WERI-Rb-1 (cell line): ENCODE results near the gene LRRC8E.

Experiments used
- DNase-seq: peaks from one replicate; pipeline ENCODE4 v3.0.0-alpha.2; 2020
- H3K27ac ChIP-seq: fragments of 250-450 bp; sonication (Bioruptor Pico); 2 replicates; pipeline ENCODE4 v1.5.1; 2020; ENCODE audit warnings: mild to moderate bottlenecking, moderate library complexity
- H3K27me3 ChIP-seq: fragments of 250-450 bp; sonication (Bioruptor Pico); 2 replicates; pipeline ENCODE4 v1.5.1; 2021; ENCODE audit warnings: mild to moderate bottlenecking, low read depth, moderate library complexity; ENCODE audit not compliant: insufficient read depth, severe bottlenecking
- H3K36me3 ChIP-seq: fragments of 250-450 bp; sonication (Bioruptor Pico); 2 replicates; pipeline ENCODE4 v1.5.1; 2020; ENCODE audit warnings: mild to moderate bottlenecking, moderate library complexity
- H3K4me3 ChIP-seq: 2 replicates; pipeline ENCODE4 v1.5.1; 2011; ENCODE audit warnings: low read depth, mild to moderate bottlenecking, control low read depth, low read length
- H3K9me3 ChIP-seq: fragments of 250-450 bp; sonication (Bioruptor Pico); 2 replicates; pipeline ENCODE4 v1.5.1; 2021; ENCODE audit warnings: mild to moderate bottlenecking, moderate library complexity; ENCODE audit not compliant: severe bottlenecking
- CTCF ChIP-seq: IDR thresholded peaks from 2 replicates; pipeline ENCODE4 v1.5.1; 2011; ENCODE audit warnings: low read depth, mild to moderate bottlenecking, control low read depth, inconsistent platforms, low read length

The LRRC8E gene

GRCh38 chr19:7843521-7843920 lies 44.8 kb upstream of the LRRC8E start:
- TF ChIP-seq CTCF, result no peak
- Histone ChIP-seq H3K27ac (no peak overlapping the region), H3K9me3 (peaks cover 2% of the 10 kb centered on the region), H3K36me3 (no peaks in the 10 kb centered on the region), H3K4me3 (no peak overlapping the region), H3K27me3 (no peaks in the 10 kb centered on the region)
- DNase-seq, result no peak

GRCh38 chr19:7844405-7844804 lies 43.9 kb upstream of the LRRC8E start:
- no peak for DNase-seq
- Histone ChIP-seq H3K27me3 (no peaks in the 10 kb centered on the region), H3K4me3 (no peak overlapping the region), H3K36me3 (no peaks in the 10 kb centered on the region), H3K27ac (no peak overlapping the region), H3K9me3 (peaks cover 2% of the 10 kb centered on the region)
- no peak for TF ChIP-seq CTCF

GRCh38 chr19:7844951-7845350 lies 43.4 kb upstream of the LRRC8E start:
- Histone ChIP-seq H3K27me3 (no peaks in the 10 kb centered on the region), H3K36me3 (no peaks in the 10 kb centered on the region), H3K9me3 (peaks cover 2% of the 10 kb centered on the region), H3K27ac (no peak overlapping the region), H3K4me3 (no peak overlapping the region)
- DNase-seq, result no peak
- no peak for TF ChIP-seq CTCF

GRCh38 chr19:7845390-7846154 lies 42.7 kb upstream of the LRRC8E start:
- Histone ChIP-seq H3K27me3 (no peaks in the 10 kb centered on the region), H3K27ac (no peak overlapping the region), H3K9me3 (peaks cover 2% of the 10 kb centered on the region), H3K4me3 (no peak overlapping the region), H3K36me3 (no peaks in the 10 kb centered on the region)
- DNase-seq, result no peak
- TF ChIP-seq CTCF, result no peak

- Histone ChIP-seq H3K27me3 (no peaks in the 10 kb centered on the region), H3K4me3 (no peak overlapping the region), H3K36me3 (no peaks in the 10 kb centered on the region), H3K27ac (no peak overlapping the region), H3K9me3 (peaks cover 2% of the 10 kb centered on the region)
- no peak for TF ChIP-seq CTCF
- DNase-seq, result no peak
These were observed 42.1 kb upstream of the LRRC8E start for GRCh38 chr19:7846155-7846646.

- no peak overlapping the region for H3K27ac ChIP-seq
- no peaks in the 10 kb centered on the region for H3K9me3 ChIP-seq
- no peak for TF ChIP-seq CTCF
- no peak overlapping the region for H3K4me3 ChIP-seq
- no peaks in the 10 kb centered on the region for H3K36me3 ChIP-seq
- no peaks in the 10 kb centered on the region for H3K27me3 ChIP-seq
- no peak for DNase-seq
These were observed 40.6 kb upstream of the LRRC8E start for GRCh38 chr19:7847664-7848063.
